Hematopoietic multipotent progenitor cell treated with erythropoietin and hydrocortisone succinate and interleukin-3 and kit ligand, for 17 days (in vitro differentiated cells): ENCODE measurements around the gene TMEM82.
"Not testable (repeated sequence)": the region's sequence is repeated elsewhere in the genome, so short reads cannot be mapped to it uniquely, and the experiment has no call there.

Experiments
- DNase-seq: peaks from one replicate; pipeline ENCODE4 v3.0.0-alpha.2; 2015; ENCODE audit warnings: low spot score

TMEM82 gene

DNA sequence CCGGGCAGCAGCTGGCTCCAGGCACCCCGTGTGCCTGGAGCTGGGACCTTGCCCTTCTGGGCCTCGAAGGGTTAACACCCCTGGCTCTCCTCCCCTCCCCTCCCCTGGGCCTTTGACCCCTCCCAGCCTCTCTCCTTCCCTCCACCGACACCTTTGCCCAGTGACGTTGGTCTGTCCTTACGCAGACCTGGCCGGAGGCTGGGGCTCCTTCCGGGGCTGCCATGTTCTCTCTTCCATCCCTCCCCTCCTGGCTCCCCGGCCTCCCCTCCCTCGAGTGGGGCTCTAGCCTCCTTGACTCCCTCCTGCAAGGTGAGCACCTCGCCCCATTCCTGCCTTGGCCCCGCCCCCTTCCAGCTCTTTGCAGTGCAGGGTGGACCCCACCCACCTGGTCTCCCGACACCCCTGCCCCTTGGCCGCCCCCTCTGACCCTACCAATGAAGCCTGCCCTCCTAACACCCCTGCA lies at the start of gene TMEM82:
Gene TMEM82 (plus strand): TSS at position 161 of the 463 bp plus-strand sequence. CDS start 61 bp downstream, at position 222.
- no peak for DNase-seq

DNA sequence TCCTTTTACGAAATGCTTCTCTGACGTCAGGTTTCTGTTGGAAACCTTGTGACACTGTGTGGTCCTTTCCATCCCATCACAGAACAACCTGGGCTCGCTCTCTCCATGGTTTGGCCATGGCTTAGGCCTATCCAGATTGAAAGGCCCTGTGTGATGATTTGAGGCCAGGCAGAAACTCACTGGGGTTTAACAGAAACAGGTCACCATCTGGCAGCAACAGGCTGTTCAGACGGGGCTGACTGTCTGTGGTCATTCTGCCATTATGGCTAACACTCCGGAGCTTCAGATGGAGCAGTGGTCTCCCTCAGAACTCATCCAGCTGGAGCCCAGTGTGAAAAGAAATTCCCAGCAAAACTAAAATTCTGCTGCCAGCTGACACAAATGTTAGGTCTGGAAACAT lies 48.9 kb upstream of the TMEM82 start:
- DNase-seq = no peak

DNA sequence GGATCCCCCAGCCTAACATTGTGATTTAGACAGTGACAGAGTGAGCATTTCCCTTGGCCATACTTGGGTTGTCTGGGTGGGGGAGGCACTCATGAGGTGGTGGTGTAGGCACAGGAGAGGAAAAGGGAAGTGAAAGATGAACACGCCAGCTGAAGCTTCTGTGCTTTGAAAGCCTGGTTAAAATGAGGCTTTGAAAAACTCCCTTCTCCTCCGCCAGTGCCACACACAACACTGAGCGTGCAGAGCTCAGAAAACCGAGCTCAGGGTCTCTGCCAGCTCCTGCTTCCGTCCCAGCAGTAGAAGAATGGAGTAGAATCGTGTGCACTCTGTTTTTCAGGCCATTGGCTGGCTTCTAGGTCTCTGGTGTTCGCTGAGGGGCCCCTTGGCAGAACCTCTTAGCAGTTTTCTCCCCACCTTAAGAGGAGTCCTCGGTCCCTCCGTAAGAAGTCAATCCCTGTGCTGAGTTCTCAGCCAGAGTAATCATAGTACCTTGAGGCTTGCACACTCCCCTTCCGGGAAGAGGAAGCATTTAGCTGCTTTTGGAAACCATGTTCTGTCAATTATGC lies 45.3 kb upstream of the TMEM82 start:
- DNase-seq = no peak

DNA sequence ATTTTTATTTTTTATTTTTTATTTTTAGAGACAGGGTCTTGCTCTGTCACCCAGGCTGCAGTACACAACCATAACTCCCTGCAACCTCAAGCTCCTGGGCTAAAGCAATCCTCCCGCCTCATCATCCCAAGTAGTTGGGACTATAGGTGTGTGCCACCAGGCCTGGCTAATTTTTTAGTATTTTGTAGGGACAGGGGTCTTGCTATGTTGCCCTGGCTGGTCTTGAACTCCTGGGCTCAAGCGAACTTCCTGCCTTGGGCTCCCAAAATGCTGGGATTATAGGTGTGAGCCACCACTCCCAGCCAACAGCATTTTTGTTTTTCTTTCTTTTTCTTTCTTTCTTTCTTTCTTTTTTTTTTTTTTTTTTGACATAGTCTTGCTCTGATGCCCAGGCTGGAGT lies 44.1 kb upstream of the TMEM82 start:
- DNase-seq = no peak

DNA sequence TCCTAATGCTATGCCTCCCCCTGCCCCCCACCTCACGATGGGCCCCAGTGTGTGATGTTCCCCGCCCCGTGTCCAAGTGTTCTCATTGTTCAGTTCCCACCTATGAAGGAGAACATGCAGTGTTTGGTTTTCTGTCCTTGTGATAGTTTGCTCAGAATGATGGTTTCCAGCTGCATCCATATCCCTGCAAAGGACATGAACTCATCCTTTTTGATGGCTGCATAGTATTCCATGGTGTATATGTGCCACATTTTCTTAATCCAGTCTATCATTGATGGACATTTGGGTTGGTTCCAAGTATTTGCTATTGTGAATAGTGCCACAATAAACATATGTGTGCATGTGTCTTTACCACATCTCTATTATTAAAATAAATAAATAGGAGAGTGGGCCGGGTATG lies 43.0 kb upstream of the TMEM82 start:
- not testable (repeated sequence) for DNase-seq

DNA sequence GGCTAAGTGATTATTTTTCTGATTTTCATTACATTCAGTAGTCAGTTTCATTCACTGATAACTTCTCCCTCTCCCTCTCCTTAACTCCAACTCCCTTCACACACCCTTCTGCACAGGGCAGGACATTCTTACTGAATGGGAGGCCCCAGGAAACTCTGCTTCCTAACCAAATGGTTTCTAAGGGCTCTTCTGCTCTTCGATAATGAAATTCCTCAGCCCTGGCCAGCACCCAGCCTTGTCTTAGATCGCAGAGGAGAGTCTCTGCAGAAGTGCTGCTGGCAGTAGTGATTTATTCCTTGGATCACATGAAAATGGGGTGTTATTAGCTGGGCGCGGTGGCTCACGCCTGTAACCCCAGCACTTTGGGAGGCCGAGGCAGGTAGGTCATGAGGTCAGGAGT lies 41.8 kb upstream of the TMEM82 start:
- DNase-seq = no peak

DNA sequence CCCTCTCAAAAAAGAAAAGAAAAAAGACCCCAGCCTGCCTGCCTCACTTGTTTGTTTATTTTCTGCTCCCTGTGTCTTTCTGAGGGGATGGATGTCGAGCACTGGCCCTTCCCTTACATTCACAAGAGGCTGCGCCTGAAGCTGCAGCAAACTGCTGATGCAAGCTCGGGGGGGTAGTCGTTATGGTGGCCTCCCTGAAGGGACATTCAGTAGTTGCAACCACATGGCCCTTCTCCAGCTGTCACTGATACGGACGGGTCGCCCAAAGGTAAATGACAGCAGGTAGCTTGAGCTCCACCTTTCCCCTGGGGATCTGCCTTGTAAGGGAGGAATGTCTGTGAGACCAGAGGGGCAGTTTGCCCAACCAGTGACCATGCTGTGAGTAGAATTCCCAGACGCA lies 40.5 kb upstream of the TMEM82 start:
- no peak for DNase-seq

DNA sequence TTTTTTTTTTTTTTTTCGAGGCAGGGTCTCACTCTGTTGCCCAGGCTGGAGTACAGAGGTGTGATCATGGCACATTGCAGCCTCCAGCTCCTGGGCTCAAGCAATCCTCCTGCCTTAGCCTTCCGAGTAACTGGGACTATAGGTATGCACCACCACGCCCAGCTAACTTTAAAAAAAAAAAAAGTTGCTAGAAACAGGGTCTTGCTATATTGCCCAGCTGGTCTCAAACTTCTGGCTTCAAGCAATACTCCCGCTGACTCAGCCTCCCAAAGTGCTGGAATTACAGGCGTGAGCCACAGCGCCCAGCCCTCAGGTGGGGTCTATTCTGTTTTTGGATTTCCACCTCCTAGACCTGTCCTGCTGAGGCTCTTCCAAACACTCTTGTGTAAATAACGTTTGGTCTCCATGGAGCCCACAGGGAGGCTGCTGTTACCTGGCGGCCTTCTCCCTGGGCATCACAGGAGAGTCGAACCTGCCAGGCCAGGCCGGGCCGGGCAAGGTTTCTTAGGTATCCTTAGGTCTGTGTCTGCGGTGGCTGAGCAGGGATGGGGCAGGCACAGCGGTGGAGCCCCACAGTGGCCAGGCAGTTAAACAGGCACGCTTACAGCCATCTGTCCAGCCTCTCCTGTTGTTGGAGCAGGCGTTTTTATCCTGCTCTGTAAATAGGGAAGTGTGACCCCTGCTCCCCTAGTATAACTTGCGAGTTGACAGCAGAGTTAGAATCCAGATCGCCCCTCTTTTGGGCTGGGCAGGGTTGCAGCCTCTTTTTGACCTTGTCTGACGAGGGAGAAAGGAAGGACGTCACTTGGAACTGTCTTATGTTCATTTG lies 39.4 kb upstream of the TMEM82 start:
- DNase-seq = no peak

DNA sequence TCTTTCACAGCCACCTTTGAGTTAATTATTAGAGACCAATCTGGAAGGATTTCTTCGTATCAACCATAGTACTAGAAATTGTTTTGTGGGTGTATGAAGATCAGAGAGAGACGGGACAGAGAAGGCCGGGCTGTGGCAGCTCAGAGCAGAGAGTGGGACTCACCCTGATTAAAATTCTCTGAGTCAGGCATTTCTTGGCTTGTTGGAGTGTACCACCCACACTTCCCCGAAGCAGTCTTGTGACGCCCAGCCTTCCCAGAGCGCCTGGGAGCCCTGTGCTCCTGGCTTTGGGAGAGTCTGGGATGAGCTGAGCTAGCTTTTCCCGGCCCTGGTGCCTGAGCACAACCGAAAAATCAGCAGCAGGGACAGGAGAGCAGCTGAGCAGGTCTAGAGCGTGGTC lies 38.7 kb upstream of the TMEM82 start:
- no peak for DNase-seq

DNA sequence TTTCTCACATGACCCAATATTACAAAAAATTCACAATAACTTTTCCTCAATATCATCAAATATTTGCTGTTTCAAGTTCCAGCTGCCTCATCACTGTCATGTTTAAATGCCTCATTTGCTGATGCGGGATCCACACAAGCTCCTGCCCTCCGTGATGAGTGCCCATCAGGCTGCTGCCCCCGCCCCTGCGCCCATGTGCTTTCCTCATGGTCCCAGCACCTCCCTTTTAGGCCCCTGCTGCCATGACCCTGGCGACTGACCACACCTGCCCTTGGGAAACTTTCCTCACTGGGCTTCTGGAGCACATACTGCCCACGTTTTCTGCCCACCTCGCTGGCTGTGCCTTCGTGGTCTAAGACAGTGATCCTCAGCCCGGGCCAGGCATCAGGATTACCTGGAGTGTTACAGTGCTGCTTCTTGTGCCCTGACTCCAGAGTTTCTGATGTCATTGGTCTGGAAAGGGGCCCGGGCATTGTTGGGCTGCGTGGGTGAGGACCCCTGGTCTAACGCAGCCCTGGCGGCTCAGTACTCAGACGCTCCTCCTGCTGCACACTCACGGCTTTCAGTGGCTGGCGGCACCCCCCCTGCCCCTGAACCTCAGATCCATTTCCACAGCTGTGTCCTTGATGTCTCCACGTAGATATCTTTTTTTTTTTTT lies 37.6 kb upstream of the TMEM82 start:
- DNase-seq = no peak

DNA sequence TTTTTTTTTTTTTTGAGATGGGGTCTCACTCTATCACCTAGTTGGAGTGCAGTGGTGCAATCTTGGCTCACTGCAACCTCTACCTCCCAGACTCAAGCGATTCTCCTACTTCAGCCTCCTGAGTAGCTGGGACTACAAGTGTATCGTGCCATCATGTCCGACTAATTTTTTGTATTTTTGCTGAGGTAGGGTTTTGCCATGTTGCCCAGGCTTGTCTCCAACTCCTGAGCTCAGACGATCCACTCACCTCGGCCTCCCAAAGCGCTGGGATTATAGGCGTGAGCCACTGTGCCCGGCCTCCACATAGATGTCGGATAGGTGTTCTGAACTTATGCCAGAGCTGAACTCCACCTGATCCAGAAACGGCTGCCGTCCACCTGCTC lies 37.1 kb upstream of the TMEM82 start:
- DNase-seq = no peak

DNA sequence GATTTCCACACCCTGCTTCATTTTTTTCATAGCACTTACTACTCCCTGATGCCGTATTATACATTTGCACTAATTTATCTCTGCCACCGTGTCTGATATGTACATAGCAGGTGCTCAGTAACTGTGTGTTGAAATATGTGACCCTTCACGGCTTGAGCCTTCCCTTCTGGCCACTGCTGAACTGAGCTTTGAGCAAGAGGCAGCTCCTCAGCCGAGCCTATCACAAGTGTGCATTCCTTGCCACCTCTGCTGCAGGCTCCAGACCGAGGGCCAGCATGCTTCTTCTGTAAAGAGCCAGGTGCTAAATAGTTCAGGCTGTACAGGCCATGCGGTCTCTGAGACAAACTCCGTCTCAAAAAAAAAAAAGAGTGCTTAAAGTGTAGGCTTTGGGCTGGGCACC lies 35.5 kb upstream of the TMEM82 start:
- DNase-seq = no peak

DNA sequence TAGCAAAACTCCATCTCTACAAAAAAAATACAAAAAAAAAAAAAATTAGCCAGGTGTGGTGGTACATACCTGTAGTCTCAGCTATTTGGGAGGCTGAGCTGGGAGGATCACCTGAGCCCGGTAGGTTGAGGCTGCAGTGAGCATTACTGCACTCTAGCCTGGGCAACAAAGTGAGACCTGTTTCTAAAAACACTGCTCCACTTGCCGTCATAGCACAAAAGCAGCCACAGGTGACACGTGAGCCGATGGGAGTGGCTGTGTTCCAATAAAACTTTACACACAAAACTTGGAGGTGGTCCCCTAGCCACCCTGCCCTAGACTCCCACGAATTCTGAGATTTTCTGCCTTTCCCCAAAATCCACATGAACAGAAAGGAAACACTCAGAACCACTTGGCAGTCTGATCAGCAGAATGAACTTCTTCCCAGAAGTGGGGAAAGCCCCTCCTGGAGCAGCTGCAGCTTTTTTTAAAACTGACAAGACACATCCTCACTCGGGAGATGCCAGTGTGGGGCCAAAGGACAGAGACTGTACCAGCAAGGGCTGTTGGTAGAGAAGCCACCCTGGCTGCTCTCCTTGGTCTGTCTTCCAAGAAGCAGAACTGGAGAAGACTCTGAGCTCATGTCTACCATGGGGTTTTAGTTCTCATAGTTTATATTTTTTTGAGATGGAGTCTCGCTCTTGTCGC lies 34.9 kb upstream of the TMEM82 start:
- no peak for DNase-seq

DNA sequence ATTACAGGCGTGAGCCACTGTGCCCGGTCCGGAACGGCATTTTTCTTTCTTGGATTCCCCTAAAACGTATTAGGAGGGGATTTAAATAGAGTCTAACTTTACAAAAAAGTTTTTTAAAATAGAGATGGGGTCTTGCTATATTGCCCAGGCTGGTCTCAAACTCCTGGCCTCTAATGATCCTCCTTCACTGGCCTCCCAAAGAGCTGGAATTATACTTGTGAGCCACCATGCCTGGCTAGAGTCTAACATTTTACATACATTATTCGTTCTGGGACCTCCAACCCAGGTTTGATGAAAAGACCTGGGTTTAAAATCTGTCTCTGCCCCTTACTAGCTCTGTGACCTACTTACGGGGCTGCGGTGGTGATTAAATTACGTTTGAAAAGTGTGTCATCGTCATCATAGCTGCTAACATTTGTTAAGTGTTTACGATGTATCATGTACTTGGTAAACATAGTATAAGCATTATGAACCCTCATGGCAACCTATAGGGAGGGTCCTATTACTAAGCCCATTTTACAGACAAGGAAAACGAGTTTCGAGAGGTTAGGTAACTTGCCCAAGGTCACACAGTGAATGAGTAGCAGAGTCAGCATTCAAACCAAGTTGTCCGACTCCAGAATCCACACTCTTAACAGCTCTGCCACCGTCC lies 33.7 kb upstream of the TMEM82 start:
- DNase-seq = no peak

DNA sequence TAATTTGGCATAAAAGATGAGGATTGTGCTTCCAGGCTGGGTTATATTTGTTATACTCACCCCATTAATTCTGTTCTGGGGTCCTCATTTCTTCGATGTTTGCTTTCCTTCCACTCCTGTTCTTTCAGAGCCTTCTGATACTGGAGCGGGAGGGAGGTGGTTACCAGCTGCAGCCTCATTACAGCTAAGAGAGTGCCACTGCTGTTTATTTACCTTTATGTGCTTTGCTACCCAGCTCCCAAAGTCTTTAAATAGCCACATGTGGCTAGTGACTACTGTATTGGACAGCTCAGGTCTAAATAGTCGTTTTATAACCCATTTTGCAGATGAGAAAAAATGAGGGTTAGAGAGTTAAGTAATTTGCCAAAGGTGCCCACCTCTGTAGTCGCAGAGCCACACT lies 33.1 kb upstream of the TMEM82 start:
- no peak for DNase-seq

DNA sequence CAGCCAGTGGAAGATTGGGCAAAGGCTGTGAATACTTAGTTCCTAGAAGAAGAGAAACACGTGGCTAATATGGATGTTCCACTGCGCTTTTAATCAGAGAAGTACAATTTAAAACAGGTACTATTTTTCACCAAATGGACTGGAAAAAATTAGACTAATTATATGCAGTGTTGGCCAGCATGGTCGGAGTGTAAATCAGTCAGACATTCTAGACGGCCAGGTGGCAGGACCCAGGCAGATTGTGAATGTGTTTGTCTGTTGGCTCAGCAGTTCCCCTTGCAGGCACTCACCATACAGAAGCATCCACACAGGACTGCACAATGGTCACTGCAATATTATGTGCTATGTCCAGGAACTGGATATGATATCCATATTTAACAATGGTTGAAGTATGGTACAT lies 30.1 kb upstream of the TMEM82 start:
- DNase-seq = no peak

DNA sequence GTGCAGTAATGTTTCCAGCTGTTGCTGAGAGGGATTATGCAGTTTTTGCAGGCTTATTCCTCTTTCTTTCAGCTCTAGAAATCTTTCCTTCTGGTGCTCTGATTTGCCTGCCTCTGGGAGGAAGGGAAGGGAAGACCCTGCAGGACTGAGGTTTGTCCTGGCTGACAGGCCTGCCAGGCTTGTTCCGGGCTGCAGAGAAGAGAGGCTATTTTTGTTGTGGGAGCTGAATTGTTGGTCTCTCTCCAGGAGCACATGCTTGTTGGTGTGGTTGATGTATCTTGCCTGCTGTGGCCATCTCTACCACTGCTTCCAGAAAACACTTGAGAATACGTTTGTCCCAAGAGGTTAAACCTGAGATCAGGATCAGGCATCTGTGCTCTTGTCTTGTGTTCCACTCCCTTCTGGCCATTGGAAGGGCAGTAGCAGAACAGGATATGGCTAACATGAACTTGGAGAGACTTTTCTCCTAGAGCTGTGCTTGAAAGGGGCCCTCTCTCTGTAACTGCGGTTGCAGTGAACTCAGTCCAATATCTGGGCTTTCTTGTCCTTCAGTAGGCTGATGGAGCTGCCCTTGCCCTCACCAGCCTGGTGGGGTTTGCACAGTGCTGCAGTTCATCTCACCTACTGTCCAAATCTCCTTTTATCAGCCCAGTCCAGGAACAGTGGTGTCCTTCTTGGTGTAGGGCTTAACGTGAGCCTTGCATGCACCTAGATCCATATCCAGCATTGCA lies 27.7 kb upstream of the TMEM82 start:
- DNase-seq = no peak

DNA sequence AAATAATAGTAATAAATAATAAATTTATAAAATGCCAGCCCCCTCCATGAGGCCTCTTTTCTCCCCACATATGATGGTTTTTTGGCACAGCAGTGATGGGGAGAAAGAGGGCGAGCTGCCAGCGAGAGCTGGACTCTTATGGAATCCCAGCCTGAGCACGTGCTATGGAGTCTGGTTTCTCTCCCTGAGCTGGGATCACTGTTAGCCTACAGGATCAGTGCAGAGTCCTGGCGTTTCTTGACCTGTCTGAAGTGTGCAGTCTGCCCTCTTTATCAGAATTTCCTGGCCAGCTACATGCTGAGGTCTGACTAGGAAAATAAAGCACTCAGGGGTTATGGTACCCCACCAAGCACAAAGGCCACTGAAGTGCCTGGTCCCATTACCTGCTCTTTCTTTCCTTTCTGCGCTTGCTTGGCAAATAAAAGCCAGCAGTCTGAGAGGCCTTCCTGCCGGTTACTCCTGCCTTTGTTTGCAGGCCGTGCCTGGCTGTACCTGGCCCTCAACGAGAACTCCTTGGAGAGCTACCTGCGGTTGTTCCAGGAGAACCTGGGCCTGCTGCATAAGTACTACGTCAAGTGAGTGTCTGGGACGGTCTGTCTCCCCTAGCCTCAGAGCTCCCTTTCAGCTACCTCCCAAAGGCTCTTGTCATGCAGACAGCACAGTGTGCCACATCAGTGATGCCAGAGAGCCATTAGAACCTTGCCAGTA lies 24.7 kb upstream of the TMEM82 start:
- DNase-seq = no peak

DNA sequence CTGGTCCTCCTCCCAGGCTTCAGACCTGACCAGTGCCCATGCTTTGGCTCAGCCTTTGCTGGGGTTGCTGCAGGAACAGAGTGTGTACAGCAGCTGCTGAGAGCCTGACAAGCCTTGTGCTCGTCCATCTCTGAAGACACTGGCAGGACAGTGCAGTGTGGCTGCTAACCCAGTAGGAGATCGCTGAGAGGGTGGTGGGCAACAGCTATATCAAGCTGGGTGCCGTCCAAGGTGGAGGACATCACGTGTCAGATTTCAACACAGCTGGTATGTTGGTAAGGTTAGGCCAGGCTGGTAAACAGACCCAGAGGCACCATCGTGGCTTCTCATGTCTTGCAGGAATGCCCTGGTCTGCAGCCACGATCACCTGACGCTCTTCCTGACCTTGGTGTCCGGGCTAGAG lies 24.1 kb upstream of the TMEM82 start:
- no peak for DNase-seq

DNA sequence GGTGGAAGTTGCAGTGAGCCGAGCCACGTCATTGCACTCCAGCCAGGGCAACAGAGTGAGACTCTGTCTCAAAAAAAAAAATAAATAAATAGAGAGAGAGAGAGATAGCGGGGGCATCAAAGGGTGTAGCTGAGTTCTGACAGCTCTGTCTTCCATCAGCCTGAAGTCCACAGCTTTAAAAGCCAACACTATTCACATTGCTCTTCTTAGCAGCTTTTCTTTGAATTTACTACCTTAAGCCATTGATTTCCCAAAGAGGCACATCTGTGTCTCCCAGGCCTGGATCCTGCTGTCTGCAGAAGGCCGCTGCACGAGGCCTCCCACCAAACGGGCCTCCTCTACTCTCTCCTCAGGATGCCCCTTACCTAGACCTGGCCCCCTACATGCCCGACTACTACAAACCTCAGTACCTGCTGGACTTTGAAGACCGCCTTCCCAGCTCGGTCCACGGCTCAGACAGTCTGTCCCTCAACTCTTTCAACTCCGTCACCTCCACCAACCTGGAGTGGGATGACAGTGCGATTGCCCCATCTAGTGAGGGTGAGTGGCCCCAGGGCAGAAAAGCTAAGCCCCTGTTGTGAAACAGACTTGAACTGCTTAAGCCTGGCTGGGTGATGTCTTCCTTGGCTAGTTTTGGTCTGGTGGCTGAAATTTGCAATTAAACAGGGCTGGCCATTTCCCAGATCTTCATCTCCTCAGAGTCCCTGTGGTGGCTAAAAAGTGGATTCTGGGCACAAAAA lies 22.7 kb upstream of the TMEM82 start:
- no peak for DNase-seq
